ENCODE measurements around the gene TRIM2.

DNA sequence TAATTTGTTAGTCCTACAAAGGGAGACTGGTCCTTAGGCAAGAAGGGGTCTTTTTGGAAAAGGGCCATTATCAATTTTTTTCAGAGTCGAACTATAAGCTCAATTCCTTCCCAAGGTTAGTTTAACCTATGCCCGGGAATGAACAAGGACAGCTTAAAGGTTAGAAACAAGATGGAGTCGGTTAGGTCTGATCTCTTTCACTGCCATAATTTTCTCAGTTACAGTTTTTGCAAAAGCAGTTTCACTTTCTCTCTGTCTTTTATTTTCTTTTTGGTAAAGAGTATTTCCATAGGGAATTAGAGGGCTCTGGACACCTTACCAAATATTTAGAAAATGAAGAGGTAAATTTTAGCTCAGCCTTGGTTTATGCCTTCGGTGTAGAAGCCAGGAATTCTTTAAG, 64.1 kb downstream of the TRIM2 start:
- TF ChIP-seq, protein P1, sequence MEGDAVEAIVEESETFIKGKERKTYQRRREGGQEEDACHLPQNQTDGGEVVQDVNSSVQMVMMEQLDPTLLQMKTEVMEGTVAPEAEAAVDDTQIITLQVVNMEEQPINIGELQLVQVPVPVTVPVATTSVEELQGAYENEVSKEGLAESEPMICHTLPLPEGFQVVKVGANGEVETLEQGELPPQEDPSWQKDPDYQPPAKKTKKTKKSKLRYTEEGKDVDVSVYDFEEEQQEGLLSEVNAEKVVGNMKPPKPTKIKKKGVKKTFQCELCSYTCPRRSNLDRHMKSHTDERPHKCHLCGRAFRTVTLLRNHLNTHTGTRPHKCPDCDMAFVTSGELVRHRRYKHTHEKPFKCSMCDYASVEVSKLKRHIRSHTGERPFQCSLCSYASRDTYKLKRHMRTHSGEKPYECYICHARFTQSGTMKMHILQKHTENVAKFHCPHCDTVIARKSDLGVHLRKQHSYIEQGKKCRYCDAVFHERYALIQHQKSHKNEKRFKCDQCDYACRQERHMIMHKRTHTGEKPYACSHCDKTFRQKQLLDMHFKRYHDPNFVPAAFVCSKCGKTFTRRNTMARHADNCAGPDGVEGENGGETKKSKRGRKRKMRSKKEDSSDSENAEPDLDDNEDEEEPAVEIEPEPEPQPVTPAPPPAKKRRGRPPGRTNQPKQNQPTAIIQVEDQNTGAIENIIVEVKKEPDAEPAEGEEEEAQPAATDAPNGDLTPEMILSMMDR (conservative IDR thresholded peaks at IDR 0.05; ENCODE audit: low read depth in 2 of 2) = no peak
- TF ChIP-seq, protein P2, sequence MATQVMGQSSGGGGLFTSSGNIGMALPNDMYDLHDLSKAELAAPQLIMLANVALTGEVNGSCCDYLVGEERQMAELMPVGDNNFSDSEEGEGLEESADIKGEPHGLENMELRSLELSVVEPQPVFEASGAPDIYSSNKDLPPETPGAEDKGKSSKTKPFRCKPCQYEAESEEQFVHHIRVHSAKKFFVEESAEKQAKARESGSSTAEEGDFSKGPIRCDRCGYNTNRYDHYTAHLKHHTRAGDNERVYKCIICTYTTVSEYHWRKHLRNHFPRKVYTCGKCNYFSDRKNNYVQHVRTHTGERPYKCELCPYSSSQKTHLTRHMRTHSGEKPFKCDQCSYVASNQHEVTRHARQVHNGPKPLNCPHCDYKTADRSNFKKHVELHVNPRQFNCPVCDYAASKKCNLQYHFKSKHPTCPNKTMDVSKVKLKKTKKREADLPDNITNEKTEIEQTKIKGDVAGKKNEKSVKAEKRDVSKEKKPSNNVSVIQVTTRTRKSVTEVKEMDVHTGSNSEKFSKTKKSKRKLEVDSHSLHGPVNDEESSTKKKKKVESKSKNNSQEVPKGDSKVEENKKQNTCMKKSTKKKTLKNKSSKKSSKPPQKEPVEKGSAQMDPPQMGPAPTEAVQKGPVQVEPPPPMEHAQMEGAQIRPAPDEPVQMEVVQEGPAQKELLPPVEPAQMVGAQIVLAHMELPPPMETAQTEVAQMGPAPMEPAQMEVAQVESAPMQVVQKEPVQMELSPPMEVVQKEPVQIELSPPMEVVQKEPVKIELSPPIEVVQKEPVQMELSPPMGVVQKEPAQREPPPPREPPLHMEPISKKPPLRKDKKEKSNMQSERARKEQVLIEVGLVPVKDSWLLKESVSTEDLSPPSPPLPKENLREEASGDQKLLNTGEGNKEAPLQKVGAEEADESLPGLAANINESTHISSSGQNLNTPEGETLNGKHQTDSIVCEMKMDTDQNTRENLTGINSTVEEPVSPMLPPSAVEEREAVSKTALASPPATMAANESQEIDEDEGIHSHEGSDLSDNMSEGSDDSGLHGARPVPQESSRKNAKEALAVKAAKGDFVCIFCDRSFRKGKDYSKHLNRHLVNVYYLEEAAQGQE (IDR thresholded peaks at IDR 0.05; ENCODE audit: unreplicated experiment) = no peak
- TF ChIP-seq NANOG (IDR thresholded peaks at IDR 0.05; ENCODE audit: borderline replicate concordance) = no peak
- TF ChIP-seq ZNF331 (CRISPR knock-in tag; IDR thresholded peaks at IDR 0.05; ENCODE audit: low read depth) = no peak
